K562 (cell line): ENCODE measurements around the gene MX1. TPM values are rescaled to one million over a fixed set of nuclear protein-coding genes. Genes with fewer than 3 reads are reported as not detected.

ENCODE experiments used
- CUX1 ChIP-seq: fragments of 200-800 bp; sonication (Bioruptor generic); IDR thresholded peaks from 2 replicates; pipeline ENCODE4 v1.6.1; 2016; ENCODE audit warnings: missing genetic modification characterization, missing compliant biosample characterization
- DLX4 ChIP-seq: fragments of 250-450 bp; sonication (Bioruptor Pico); IDR thresholded peaks from 2 replicates; pipeline ENCODE4 v1.6.1; 2021; ENCODE audit warnings: mild to moderate bottlenecking
- ILK ChIP-seq: fragments of 450-650 bp; IDR thresholded peaks from 2 replicates; pipeline ENCODE4 v1.6.1; 2016; ENCODE audit warnings: missing genetic modification characterization, low read depth, mild to moderate bottlenecking, missing compliant biosample characterization, moderate library complexity, borderline replicate concordance
- KAT2B ChIP-seq: IDR thresholded peaks from one replicate; pipeline ENCODE4 v1.6.1; 2012; ENCODE audit warnings: low read depth, mild to moderate bottlenecking, control low read depth, inconsistent platforms, low read length, moderate library complexity
- PCBP1 ChIP-seq: fragments of 200-400 bp; formaldehyde crosslinking; IDR thresholded peaks from 2 replicates; pipeline ENCODE4 v1.6.1; 2018; ENCODE audit warnings: mild to moderate bottlenecking, low read depth, low read length; ENCODE audit not compliant: poor library complexity, severe bottlenecking
- POLR2G ChIP-seq: fragments of 200-400 bp; formaldehyde crosslinking; IDR thresholded peaks from 2 replicates; pipeline ENCODE4 v1.6.1; 2017; ENCODE audit warnings: low read depth, mild to moderate bottlenecking, antibody characterized with exemption, low read length, moderate library complexity
- ZFP1 ChIP-seq: fragments of 450-650 bp; formaldehyde crosslinking; IDR thresholded peaks from 2 replicates; pipeline ENCODE4 v1.4.0; 2020; ENCODE audit warnings: mild to moderate bottlenecking, mixed read lengths
- ZNF280A ChIP-seq: fragments of 450-650 bp; IDR thresholded peaks from 2 replicates; pipeline ENCODE4 v1.6.1; 2018; ENCODE audit warnings: mild to moderate bottlenecking, low read depth; ENCODE audit not compliant: partially characterized antibody
- polyA plus RNA-seq, 8 experiments: library from polyadenylated mRNA; depleted of rRNA in 4 of 8; stranded (reverse) in 5 of 8; unstranded in 3 of 8; fragments of >200 nt; fragmentation: Nextera tagmentation in 2 of 8; fragmentation: Illumina TruSeq in 1 of 8; extraction: Ambion mirVana in 2 of 8; extraction: Trizol in 1 of 8; gene quantifications; 2 replicates each; pipeline versions ENCODE4 v1.2.1 to v1.2.3, GENCODE V29; 2011 to 2014; ENCODE audit warnings: inconsistent platforms in 1 of 8, missing spikeins in 1 of 8
- total RNA-seq, 7 experiments: library from RNA; depleted of rRNA in 6 of 7; stranded (reverse); fragments of >200 nt in 6 of 7; fragmentation: Illumina TruSeq in 2 of 7; extraction: Trizol in 2 of 7; gene quantifications; 2 replicates each; pipeline versions ENCODE4 v1.2.1 to v1.2.3, GENCODE V29; 2011 to 2021; ENCODE audit warnings: low replicate concordance in 1 of 7

The MX1 gene
- total and polyA plus RNA-seq, 9 of the 15 experiments (the other 6 are each of a cell fraction or from before 2014, with no cell fraction given) = 0.07 to 0.51 (median 0.21) TPM; not detected in 5

GRCh38 chr21:41378849-41379248, 47.2 kb upstream of the MX1 start (continued):
- no peak for TF ChIP-seq PCBP1
- TF ChIP-seq DLX4 (CRISPR knock-in tag) = no peak
- TF ChIP-seq ZNF280A = no peak
- TF ChIP-seq KAT2B = no peak
- TF ChIP-seq CUX1 = no peak
- TF ChIP-seq POLR2G = no peak
- TF ChIP-seq ILK (tag) = no peak
- no peak for TF ChIP-seq ZFP1 (CRISPR knock-in tag)
